GM12878 (cell line): ENCODE data around the gene EP300. TPM values are rescaled to one million over a fixed set of nuclear protein-coding genes. Genes with fewer than 3 reads are reported as not detected.

ENCODE experiments used
- ASH2L ChIP-seq: fragments of 300-600, 200-600 bp; sonication (generic); IDR thresholded peaks from 2 replicates; pipeline ENCODE4 v1.6.1; 2017; ENCODE audit warnings: low read depth, mild to moderate bottlenecking, borderline replicate concordance
- BMI1 ChIP-seq: fragments of 450-650 bp; IDR thresholded peaks from 2 replicates; pipeline ENCODE4 v1.6.1; 2016; ENCODE audit warnings: mild to moderate bottlenecking, moderate library complexity, borderline replicate concordance
- GABPA ChIP-seq: IDR thresholded peaks from 2 replicates; pipeline ENCODE4 v1.6.1; 2014; ENCODE audit warnings: antibody characterized with exemption, low read depth, mild to moderate bottlenecking, inconsistent platforms
- GATAD2B ChIP-seq: fragments of 450-650 bp; conservative IDR thresholded peaks from 2 replicates; pipeline ENCODE4 v1.6.1; 2017; ENCODE audit warnings: low read depth, mild to moderate bottlenecking, moderate library complexity
- HCFC1 ChIP-seq: fragments of 150-350 bp; IDR thresholded peaks from 2 replicates; pipeline ENCODE4 v1.6.1; 2014; ENCODE audit warnings: low read length
- KLF5 ChIP-seq: fragments of 450-650 bp; IDR thresholded peaks from 2 replicates; pipeline ENCODE4 v1.6.1; 2014; ENCODE audit warnings: mild to moderate bottlenecking; ENCODE audit not compliant: partially characterized antibody
- MTA2 ChIP-seq: fragments of 450-650 bp; IDR thresholded peaks from 2 replicates; pipeline ENCODE4 v1.6.1; 2016; ENCODE audit warnings: low read depth, mild to moderate bottlenecking, moderate library complexity
- MXI1 ChIP-seq: fragments of 150-350 bp; IDR thresholded peaks from 2 replicates; pipeline ENCODE4 v1.6.1; 2011; ENCODE audit warnings: low read depth, mild to moderate bottlenecking, inconsistent platforms, low read length, improper control_type of control experiment
- NBN ChIP-seq: fragments of 450-650 bp; IDR thresholded peaks from 2 replicates; pipeline ENCODE4 v1.6.1; 2016
- POU2F2 ChIP-seq: IDR thresholded peaks from 3 replicates; pipeline ENCODE4 v1.6.1; 2011; ENCODE audit warnings: low read depth, mild to moderate bottlenecking, low read length, borderline replicate concordance
- RB1 ChIP-seq: fragments of 450-650 bp; formaldehyde crosslinking; IDR thresholded peaks from 2 replicates; pipeline ENCODE4 v1.6.1; 2017; ENCODE audit warnings: mild to moderate bottlenecking, borderline replicate concordance
- RELA ChIP-seq: fragments of 450-650 bp; IDR thresholded peaks from 2 replicates; pipeline ENCODE4 v1.8.0; 2014; ENCODE audit warnings: borderline replicate concordance; ENCODE audit not compliant: partially characterized antibody
- SIN3A ChIP-seq: IDR thresholded peaks from 2 replicates; pipeline ENCODE4 v1.6.1; 2012; ENCODE audit warnings: low read depth, low read length, improper control_type of control experiment
- STAT3 ChIP-seq: IDR thresholded peaks from 2 replicates; pipeline ENCODE4 v1.6.1; 2011; ENCODE audit warnings: low read depth, low read length, improper control_type of control experiment
- SUPT20H ChIP-seq: IDR thresholded peaks from 2 replicates; pipeline ENCODE4 v1.6.1; 2011; ENCODE audit warnings: low read depth, mild to moderate bottlenecking, low read length, moderate library complexity, borderline replicate concordance; ENCODE audit not compliant: control insufficient read depth
- TCF12 ChIP-seq: IDR thresholded peaks from 2 replicates; pipeline ENCODE4 v1.6.1; 2011; ENCODE audit warnings: low read depth, mild to moderate bottlenecking, low read length
- ZNF24 ChIP-seq: fragments of 450-650 bp; IDR thresholded peaks from 2 replicates; pipeline ENCODE4 v1.6.1; 2017; ENCODE audit warnings: antibody characterized with exemption, mild to moderate bottlenecking
- polyA plus RNA-seq, 11 experiments: library from polyadenylated mRNA; depleted of rRNA in 4 of 11; unstranded in 6 of 11; stranded (reverse) in 5 of 11; fragments of >200 nt; fragmentation: Nextera tagmentation in 4 of 11; fragmentation: Illumina TruSeq in 1 of 11; extraction: Ambion mirVana in 4 of 11; extraction: Trizol in 1 of 11; gene quantifications; 1 replicate in 1 of 11; 2 replicates in 10 of 11; pipeline versions ENCODE4 v1.2.1 to v1.2.3, GENCODE V29; 2011 to 2016; ENCODE audit warnings: inconsistent platforms in 2 of 11, missing spikeins in 2 of 11, low read depth in 1 of 11
- total RNA-seq, 4 experiments: library from RNA; depleted of rRNA in 3 of 4; stranded (reverse); fragments of >200 nt in 3 of 4; fragmentation: Illumina TruSeq in 1 of 4; extraction: Trizol in 1 of 4; gene quantifications; 2 replicates each; pipeline versions ENCODE4 v1.2.1 to v1.2.3, GENCODE V29; 2013 to 2021
- TF ChIP-seq, protein P1 (sequence below): fragments of 450-650 bp; formaldehyde crosslinking; IDR thresholded peaks from 2 replicates; pipeline ENCODE4 v1.4.0; 2022; ENCODE audit warnings: mild to moderate bottlenecking, moderate library complexity
- TF ChIP-seq, protein P2 (sequence below): fragments of 450-650 bp; IDR thresholded peaks from 2 replicates; pipeline ENCODE4 v1.6.1; 2016; ENCODE audit warnings: mild to moderate bottlenecking
- TF ChIP-seq, protein P3 (sequence below): fragments of 150-350 bp; IDR thresholded peaks from 2 replicates; pipeline ENCODE4 v1.6.1; 2014; ENCODE audit warnings: mild to moderate bottlenecking, low read depth, low read length

The EP300 gene
- total and polyA plus RNA-seq, 10 of the 15 experiments (the other 5 are each of a cell fraction or from before 2014, with no cell fraction given), result 5.5 to 48.5 (median 23.6) TPM

DNA sequence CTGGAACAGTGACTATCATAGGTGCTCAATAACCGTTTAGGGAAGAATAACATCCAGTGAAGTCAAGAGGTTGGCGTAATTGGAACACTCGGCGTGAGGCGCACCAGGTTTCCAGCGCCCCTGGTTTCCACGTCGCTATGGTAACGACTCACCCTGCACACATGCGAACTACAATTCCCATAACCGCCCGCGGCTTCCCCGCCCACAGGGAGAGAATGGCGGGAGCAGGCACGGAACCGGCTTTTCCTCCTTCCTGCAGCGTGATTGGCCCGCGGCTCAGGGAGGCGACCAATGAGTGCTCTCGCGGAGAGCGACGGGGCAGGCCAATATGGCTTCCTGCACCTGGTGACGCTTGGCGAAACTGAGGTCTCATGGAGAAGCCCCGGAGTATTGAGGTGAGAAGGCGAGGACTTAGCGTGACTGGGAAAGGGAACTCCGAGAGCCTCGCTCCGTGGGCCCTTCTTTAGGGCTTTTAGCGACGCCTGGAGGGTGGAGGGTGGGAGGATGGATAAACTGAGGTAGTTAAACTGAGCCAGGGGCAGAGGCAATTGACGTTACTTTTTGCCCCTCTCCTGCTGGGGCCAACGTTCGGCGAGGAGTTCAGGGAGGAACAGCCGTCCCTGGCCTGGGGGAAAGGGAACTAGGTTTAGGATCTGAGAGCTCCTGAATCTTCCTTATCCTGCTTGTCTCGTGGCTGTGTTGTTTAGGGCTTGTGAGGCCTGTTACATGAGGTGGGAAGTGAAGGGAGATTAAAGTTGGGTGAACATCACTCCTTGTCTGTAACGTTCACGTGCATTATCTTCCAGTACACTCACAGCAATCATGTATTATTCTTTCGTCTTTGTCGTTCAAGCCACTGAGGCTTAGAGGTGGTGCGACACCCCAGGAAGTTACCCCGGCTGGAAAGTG, 112.9 kb downstream of the EP300 start, which contains the start of gene L3MBTL2 (continued):
- TF ChIP-seq, protein P1, sequence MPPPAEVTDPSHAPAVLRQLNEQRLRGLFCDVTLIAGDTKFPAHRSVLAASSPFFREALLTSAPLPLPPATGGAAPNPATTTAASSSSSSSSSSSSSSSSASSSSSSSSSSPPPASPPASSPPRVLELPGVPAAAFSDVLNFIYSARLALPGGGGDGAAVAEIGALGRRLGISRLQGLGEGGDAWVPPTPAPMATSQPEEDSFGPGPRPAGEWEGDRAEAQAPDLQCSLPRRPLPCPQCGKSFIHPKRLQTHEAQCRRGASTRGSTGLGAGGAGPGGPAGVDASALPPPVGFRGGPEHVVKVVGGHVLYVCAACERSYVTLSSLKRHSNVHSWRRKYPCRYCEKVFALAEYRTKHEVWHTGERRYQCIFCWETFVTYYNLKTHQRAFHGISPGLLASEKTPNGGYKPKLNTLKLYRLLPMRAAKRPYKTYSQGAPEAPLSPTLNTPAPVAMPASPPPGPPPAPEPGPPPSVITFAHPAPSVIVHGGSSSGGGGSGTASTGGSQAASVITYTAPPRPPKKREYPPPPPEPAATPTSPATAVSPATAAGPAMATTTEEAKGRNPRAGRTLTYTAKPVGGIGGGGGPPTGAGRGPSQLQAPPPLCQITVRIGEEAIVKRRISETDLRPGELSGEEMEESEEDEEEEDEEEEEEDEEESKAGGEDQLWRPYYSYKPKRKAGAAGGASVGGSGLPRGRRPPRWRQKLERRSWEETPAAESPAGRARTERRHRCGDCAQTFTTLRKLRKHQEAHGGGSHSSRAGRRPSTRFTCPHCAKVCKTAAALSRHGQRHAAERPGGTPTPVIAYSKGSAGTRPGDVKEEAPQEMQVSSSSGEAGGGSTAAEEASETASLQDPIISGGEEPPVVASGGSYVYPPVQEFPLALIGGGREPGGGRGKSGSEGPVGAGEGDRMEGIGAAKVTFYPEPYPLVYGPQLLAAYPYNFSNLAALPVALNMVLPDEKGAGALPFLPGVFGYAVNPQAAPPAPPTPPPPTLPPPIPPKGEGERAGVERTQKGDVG (CRISPR knock-in tag), result no peak
- TF ChIP-seq RELA, result peak; percentile 29
- peak; percentile 84; the same call in 1 of the 2 replicates for TF ChIP-seq SIN3A
- peak; percentile 94 for TF ChIP-seq HCFC1
- no peak for TF ChIP-seq MTA2
- peak; percentile 37; the same call in 1 of the 2 replicates for TF ChIP-seq ASH2L
- peak; percentile 71; the same call in 1 of the 2 replicates for TF ChIP-seq GABPA
- TF ChIP-seq, protein P2, sequence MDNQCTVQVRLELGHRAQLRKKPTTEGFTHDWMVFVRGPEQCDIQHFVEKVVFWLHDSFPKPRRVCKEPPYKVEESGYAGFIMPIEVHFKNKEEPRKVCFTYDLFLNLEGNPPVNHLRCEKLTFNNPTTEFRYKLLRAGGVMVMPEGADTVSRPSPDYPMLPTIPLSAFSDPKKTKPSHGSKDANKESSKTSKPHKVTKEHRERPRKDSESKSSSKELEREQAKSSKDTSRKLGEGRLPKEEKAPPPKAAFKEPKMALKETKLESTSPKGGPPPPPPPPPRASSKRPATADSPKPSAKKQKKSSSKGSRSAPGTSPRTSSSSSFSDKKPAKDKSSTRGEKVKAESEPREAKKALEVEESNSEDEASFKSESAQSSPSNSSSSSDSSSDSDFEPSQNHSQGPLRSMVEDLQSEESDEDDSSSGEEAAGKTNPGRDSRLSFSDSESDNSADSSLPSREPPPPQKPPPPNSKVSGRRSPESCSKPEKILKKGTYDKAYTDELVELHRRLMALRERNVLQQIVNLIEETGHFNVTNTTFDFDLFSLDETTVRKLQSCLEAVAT, result 0 out of 2 replicates have a peak, but pooled peaks have one; percentile 33
- TF ChIP-seq, protein P3, sequence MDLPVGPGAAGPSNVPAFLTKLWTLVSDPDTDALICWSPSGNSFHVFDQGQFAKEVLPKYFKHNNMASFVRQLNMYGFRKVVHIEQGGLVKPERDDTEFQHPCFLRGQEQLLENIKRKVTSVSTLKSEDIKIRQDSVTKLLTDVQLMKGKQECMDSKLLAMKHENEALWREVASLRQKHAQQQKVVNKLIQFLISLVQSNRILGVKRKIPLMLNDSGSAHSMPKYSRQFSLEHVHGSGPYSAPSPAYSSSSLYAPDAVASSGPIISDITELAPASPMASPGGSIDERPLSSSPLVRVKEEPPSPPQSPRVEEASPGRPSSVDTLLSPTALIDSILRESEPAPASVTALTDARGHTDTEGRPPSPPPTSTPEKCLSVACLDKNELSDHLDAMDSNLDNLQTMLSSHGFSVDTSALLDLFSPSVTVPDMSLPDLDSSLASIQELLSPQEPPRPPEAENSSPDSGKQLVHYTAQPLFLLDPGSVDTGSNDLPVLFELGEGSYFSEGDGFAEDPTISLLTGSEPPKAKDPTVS, result no peak
- peak; percentile 75 for TF ChIP-seq KLF5
- TF ChIP-seq BMI1, result peak; percentile 98
- peak; percentile 62; the same call in 1 of the 2 replicates for TF ChIP-seq TCF12
- no peak for TF ChIP-seq SUPT20H
- 0 out of 3 replicates have a peak, but pooled peaks have one; percentile 68 for TF ChIP-seq POU2F2
- TF ChIP-seq NBN, result peak; percentile 72; the same call in 1 of the 2 replicates
- peak; percentile 84 for TF ChIP-seq MXI1
- TF ChIP-seq STAT3, result no peak
- TF ChIP-seq RB1, result peak; percentile 96; the same call in 1 of the 2 replicates
- TF ChIP-seq ZNF24, result no peak
- TF ChIP-seq GATAD2B, result peak; percentile 42; the same call in 1 of the 2 replicates
